ENCODE results near the gene TBRG4.

The TBRG4 gene

GRCh38 chr7:45073031-45073785, 38.3 kb downstream of the TBRG4 start:
- no peak for DNase-seq

GRCh38 chr7:45072131-45073030, 39.1 kb downstream of the TBRG4 start:
- no peak for DNase-seq

- DNase-seq, result no peak
Observed at GRCh38 chr7:45071528-45071927, 40.0 kb downstream of the TBRG4 start.

GRCh38 chr7:45070254-45070642, 41.2 kb downstream of the TBRG4 start:
- DNase-seq, result no peak

GRCh38 chr7:45069444-45070253, 41.8 kb downstream of the TBRG4 start:
- no peak for DNase-seq

- no peak for DNase-seq
Observed at GRCh38 chr7:45068236-45069023, 43.1 kb downstream of the TBRG4 start.

GRCh38 chr7:45067582-45067981, 43.9 kb downstream of the TBRG4 start:
- no peak for DNase-seq

- DNase-seq, result no peak
Observed at GRCh38 chr7:45066409-45066808, 45.1 kb downstream of the TBRG4 start.

GRCh38 chr7:45065031-45065995, 46.2 kb downstream of the TBRG4 start:
- DNase-seq, result no peak

- DNase-seq, result no peak
Observed at GRCh38 chr7:45064047-45064725, 47.3 kb downstream of the TBRG4 start.

- DNase-seq, result no peak
Observed at GRCh38 chr7:45061806-45062425, 49.6 kb downstream of the TBRG4 start.

GRCh38 chr7:45061352-45061751, 50.1 kb downstream of the TBRG4 start:
- DNase-seq, result no peak

GRCh38 chr7:45060295-45060694, 51.2 kb downstream of the TBRG4 start:
- DNase-seq, result no peak

GRCh38 chr7:45057878-45058277, 53.6 kb downstream of the TBRG4 start:
- DNase-seq, result no peak

- DNase-seq, result no peak
Observed at GRCh38 chr7:45055594-45056219, 55.8 kb downstream of the TBRG4 start.

GRCh38 chr7:45055016-45055415, 56.5 kb downstream of the TBRG4 start:
- no peak for DNase-seq

GRCh38 chr7:45054442-45054841, 57.1 kb downstream of the TBRG4 start:
- no peak for DNase-seq

GRCh38 chr7:45053941-45054340, 57.6 kb downstream of the TBRG4 start:
- no peak for DNase-seq

- no peak for DNase-seq
Observed at GRCh38 chr7:45053401-45053800, 58.1 kb downstream of the TBRG4 start.

GRCh38 chr7:45052011-45052410, 59.5 kb downstream of the TBRG4 start:
- no peak for DNase-seq
